GM12874 (cell line): ENCODE measurements around the gene MEF2D.
A peak's percentile ranks its signal among the peaks of the same experiment; 100 is the strongest.

Source experiments
- CTCF ChIP-seq: IDR thresholded peaks from 2 replicates; pipeline ENCODE4 v1.5.1; 2011; ENCODE audit warnings: low read depth, mild to moderate bottlenecking, control low read depth, low read length, moderate library complexity; ENCODE audit not compliant: insufficient read depth

Gene MEF2D

GRCh38 chr1:156452907-156453306 lies 47.7 kb downstream of the MEF2D start:
- no peak for TF ChIP-seq CTCF

- TF ChIP-seq CTCF, result no peak
These were observed 48.9 kb downstream of the MEF2D start for GRCh38 chr1:156451505-156452160.

GRCh38 chr1:156448134-156448967 lies 52.2 kb downstream of the MEF2D start:
- no peak for TF ChIP-seq CTCF

- peak; percentile 93 for TF ChIP-seq CTCF
These were observed 54.7 kb downstream of the MEF2D start for GRCh38 chr1:156445789-156446263.

GRCh38 chr1:156444407-156445001 lies 56.1 kb downstream of the MEF2D start:
- peak; percentile 23; the same call in 1 of the 2 replicates for TF ChIP-seq CTCF

GRCh38 chr1:156443286-156443685 lies 57.3 kb downstream of the MEF2D start:
- TF ChIP-seq CTCF, result no peak

- no peak for TF ChIP-seq CTCF
These were observed 59.7 kb downstream of the MEF2D start for GRCh38 chr1:156440654-156441437.
